H1 (cell line): ENCODE data around the gene ZHX3. TPM values are rescaled to one million over a fixed set of nuclear protein-coding genes. Genes with fewer than 3 reads are reported as not detected.

Experiments used
- CHD1 ChIP-seq: IDR thresholded peaks from 2 replicates; pipeline ENCODE4 v1.6.1; 2012; ENCODE audit warnings: low read depth, low read length, improper control_type of control experiment
- KDM5A ChIP-seq: fragments of 200-600 bp; IDR thresholded peaks from 2 replicates; pipeline ENCODE4 v1.7.1; 2012; ENCODE audit warnings: mild to moderate bottlenecking, low read length, inconsistent platforms, mixed read lengths
- RBBP5 ChIP-seq: IDR thresholded peaks from 2 replicates; pipeline ENCODE4 v1.7.1; 2012; ENCODE audit warnings: low read depth, mild to moderate bottlenecking, inconsistent platforms, low read length, moderate library complexity, borderline replicate concordance
- SP1 ChIP-seq: IDR thresholded peaks from 2 replicates; pipeline ENCODE4 v1.6.1; 2011; ENCODE audit warnings: low read depth, low read length
- polyA plus RNA-seq, 7 experiments: library from polyadenylated mRNA; depleted of rRNA in 3 of 7; stranded (reverse) in 5 of 7; unstranded in 2 of 7; fragments of >200 nt in 5 of 7; fragments of 200-250 nt in 2 of 7; gene quantifications; 1 replicate in 5 of 7; 2 replicates in 1 of 7; 4 replicates in 1 of 7; pipeline versions ENCODE4 v1.2.1 to v1.2.3, GENCODE V29; 2011 to 2013; ENCODE audit warnings: missing spikeins in 2 of 7, mixed read lengths in 2 of 7
- total RNA-seq: library from RNA; stranded (reverse); fragmentation: NEBNext Ultra II Directional; extraction: Animal tissue kit (Norgen Biotek cat#: 25700); gene quantifications from 2 replicates; pipeline ENCODE4 v1.2.1, GENCODE V29; 2021
- TF ChIP-seq, protein P1 (sequence below): fragments of 300-600 bp; sonication (generic); IDR thresholded peaks from 2 replicates; pipeline ENCODE4 v1.7.1; 2012; ENCODE audit warnings: low read length, moderate library complexity, mild to moderate bottlenecking, inconsistent platforms; ENCODE audit not compliant: insufficient replicate concordance

The ZHX3 gene
- total and polyA plus RNA-seq, 2 of the 8 experiments (the other 6 are each of a cell fraction or from before 2014, with no cell fraction given): 1.00 to 7.8 TPM

DNA sequence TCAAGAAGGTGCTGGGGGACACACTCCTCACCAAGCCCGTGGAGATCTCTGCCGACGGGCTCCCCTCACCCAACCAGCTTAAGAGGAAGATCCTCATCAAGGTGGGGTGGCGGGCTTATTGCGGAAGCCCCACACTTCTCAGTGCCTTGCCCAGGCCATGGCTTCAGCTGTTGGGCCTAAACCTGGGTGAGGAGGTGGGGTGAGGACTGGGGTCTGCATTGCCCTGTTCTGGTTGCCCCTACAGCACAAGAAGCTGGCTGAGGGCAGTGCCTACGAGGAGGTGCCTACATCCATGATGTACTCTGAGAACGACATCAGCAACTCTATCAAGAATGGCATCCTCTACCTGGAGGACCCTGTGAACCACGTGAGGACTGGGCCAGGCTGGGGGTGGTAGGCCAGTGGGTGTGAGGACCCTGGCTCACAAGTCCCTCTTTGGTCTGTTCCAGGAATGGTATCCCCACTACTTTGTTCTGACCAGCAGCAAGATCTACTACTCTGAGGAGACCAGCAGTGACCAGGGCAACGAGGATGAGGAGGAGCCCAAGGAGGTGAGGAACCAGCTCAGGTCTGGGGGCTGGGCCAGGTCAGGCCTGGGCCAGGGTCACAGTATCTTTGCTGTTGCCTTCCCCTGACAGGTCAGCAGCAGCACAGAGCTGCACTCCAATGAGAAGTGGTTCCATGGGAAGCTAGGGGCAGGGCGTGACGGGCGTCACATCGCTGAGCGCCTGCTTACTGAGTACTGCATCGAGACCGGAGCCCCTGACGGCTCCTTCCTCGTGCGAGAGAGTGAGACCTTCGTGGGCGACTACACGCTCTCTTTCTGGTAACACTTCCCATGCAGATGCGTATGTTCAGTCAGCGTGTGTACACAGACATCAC is 152.3 kb downstream of the ZHX3 start (continued):
- TF ChIP-seq, protein P1, sequence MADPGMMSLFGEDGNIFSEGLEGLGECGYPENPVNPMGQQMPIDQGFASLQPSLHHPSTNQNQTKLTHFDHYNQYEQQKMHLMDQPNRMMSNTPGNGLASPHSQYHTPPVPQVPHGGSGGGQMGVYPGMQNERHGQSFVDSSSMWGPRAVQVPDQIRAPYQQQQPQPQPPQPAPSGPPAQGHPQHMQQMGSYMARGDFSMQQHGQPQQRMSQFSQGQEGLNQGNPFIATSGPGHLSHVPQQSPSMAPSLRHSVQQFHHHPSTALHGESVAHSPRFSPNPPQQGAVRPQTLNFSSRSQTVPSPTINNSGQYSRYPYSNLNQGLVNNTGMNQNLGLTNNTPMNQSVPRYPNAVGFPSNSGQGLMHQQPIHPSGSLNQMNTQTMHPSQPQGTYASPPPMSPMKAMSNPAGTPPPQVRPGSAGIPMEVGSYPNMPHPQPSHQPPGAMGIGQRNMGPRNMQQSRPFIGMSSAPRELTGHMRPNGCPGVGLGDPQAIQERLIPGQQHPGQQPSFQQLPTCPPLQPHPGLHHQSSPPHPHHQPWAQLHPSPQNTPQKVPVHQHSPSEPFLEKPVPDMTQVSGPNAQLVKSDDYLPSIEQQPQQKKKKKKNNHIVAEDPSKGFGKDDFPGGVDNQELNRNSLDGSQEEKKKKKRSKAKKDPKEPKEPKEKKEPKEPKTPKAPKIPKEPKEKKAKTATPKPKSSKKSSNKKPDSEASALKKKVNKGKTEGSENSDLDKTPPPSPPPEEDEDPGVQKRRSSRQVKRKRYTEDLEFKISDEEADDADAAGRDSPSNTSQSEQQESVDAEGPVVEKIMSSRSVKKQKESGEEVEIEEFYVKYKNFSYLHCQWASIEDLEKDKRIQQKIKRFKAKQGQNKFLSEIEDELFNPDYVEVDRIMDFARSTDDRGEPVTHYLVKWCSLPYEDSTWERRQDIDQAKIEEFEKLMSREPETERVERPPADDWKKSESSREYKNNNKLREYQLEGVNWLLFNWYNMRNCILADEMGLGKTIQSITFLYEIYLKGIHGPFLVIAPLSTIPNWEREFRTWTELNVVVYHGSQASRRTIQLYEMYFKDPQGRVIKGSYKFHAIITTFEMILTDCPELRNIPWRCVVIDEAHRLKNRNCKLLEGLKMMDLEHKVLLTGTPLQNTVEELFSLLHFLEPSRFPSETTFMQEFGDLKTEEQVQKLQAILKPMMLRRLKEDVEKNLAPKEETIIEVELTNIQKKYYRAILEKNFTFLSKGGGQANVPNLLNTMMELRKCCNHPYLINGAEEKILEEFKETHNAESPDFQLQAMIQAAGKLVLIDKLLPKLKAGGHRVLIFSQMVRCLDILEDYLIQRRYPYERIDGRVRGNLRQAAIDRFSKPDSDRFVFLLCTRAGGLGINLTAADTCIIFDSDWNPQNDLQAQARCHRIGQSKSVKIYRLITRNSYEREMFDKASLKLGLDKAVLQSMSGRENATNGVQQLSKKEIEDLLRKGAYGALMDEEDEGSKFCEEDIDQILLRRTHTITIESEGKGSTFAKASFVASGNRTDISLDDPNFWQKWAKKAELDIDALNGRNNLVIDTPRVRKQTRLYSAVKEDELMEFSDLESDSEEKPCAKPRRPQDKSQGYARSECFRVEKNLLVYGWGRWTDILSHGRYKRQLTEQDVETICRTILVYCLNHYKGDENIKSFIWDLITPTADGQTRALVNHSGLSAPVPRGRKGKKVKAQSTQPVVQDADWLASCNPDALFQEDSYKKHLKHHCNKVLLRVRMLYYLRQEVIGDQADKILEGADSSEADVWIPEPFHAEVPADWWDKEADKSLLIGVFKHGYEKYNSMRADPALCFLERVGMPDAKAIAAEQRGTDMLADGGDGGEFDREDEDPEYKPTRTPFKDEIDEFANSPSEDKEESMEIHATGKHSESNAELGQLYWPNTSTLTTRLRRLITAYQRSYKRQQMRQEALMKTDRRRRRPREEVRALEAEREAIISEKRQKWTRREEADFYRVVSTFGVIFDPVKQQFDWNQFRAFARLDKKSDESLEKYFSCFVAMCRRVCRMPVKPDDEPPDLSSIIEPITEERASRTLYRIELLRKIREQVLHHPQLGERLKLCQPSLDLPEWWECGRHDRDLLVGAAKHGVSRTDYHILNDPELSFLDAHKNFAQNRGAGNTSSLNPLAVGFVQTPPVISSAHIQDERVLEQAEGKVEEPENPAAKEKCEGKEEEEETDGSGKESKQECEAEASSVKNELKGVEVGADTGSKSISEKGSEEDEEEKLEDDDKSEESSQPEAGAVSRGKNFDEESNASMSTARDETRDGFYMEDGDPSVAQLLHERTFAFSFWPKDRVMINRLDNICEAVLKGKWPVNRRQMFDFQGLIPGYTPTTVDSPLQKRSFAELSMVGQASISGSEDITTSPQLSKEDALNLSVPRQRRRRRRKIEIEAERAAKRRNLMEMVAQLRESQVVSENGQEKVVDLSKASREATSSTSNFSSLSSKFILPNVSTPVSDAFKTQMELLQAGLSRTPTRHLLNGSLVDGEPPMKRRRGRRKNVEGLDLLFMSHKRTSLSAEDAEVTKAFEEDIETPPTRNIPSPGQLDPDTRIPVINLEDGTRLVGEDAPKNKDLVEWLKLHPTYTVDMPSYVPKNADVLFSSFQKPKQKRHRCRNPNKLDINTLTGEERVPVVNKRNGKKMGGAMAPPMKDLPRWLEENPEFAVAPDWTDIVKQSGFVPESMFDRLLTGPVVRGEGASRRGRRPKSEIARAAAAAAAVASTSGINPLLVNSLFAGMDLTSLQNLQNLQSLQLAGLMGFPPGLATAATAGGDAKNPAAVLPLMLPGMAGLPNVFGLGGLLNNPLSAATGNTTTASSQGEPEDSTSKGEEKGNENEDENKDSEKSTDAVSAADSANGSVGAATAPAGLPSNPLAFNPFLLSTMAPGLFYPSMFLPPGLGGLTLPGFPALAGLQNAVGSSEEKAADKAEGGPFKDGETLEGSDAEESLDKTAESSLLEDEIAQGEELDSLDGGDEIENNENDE: no peak
- no peak for TF ChIP-seq KDM5A
- no peak for TF ChIP-seq CHD1
- TF ChIP-seq SP1: no peak
- no peak for TF ChIP-seq RBBP5
